Fibroblast of lung (primary cell): ENCODE data around the gene IGF1. TPM values are rescaled to one million over a fixed set of nuclear protein-coding genes. Genes with fewer than 3 reads are reported as not detected.

Experiments used
- DNase-seq, 2 donors: peaks; one replicate each; pipeline versions ENCODE4 v3.0.0 to v3.0.0-alpha.2; 2010; ENCODE audit warnings: low read depth in 2 of 2
- H2AFZ ChIP-seq: 2 replicates; pipeline ENCODE4 v1.5.1; 2012; ENCODE audit warnings: low read length, control low read depth, inconsistent platforms
- H3K27ac ChIP-seq: 2 replicates; pipeline ENCODE4 v1.5.1; 2011; ENCODE audit warnings: low read length, control low read depth; ENCODE audit not compliant: insufficient read depth
- H3K27me3 ChIP-seq: 2 replicates; pipeline ENCODE4 v1.5.1; 2011; ENCODE audit warnings: mild to moderate bottlenecking, low read length; ENCODE audit not compliant: control insufficient read depth, insufficient read depth
- H3K36me3 ChIP-seq: 2 replicates; pipeline ENCODE4 v1.5.1; 2011; ENCODE audit warnings: low read length; ENCODE audit not compliant: control insufficient read depth, insufficient read depth
- H3K4me1 ChIP-seq: 2 replicates; pipeline ENCODE4 v1.5.1; 2011; ENCODE audit warnings: low read length; ENCODE audit not compliant: control insufficient read depth, insufficient read depth; ENCODE audit errors: extremely low read depth
- H3K4me2 ChIP-seq: 2 replicates; pipeline ENCODE4 v1.5.1; 2011; ENCODE audit warnings: low read length, control low read depth; ENCODE audit not compliant: insufficient read depth; ENCODE audit errors: extremely low read depth
- H3K4me3 ChIP-seq, 4 experiments: fragments of 200-600 bp in 1 of 4; sonication (generic) in 1 of 4; replicated peaks in 1 of 4; 2 replicates each; pipeline ENCODE4 v1.5.1; 2011 to 2016; ENCODE audit warnings: low read length in 4 of 4, low read depth in 3 of 4, mild to moderate bottlenecking in 3 of 4, control low read depth in 2 of 4, inconsistent platforms in 1 of 4, mixed read lengths in 1 of 4; ENCODE audit not compliant: insufficient read depth in 1 of 4; ENCODE audit errors: control extremely low read depth in 1 of 4
- H3K79me2 ChIP-seq: 2 replicates; pipeline ENCODE4 v1.5.1; 2012; ENCODE audit warnings: mild to moderate bottlenecking, low read length, inconsistent platforms; ENCODE audit not compliant: control insufficient read depth, insufficient read depth
- H3K9ac ChIP-seq: 2 replicates; pipeline ENCODE4 v1.5.1; 2011; ENCODE audit warnings: mild to moderate bottlenecking, low read length, control low read depth; ENCODE audit not compliant: insufficient read depth
- H3K9me3 ChIP-seq: 2 replicates; pipeline ENCODE4 v1.5.1; 2012; ENCODE audit warnings: low read depth, low read length; ENCODE audit not compliant: control insufficient read depth, insufficient read depth
- H4K20me1 ChIP-seq: 2 replicates; pipeline ENCODE4 v1.5.1; 2011; ENCODE audit warnings: low read length; ENCODE audit not compliant: control insufficient read depth, insufficient read depth; ENCODE audit errors: extremely low read depth
- EZH2 ChIP-seq: IDR thresholded peaks from 2 replicates; pipeline ENCODE4 v1.5.1; 2012; ENCODE audit warnings: low read length, control low read depth, mild to moderate bottlenecking; ENCODE audit errors: missing control alignments
- polyA plus RNA-seq, 2 donors: library from polyadenylated mRNA; depleted of rRNA in 1 of 2; stranded (reverse) in 1 of 2; unstranded in 1 of 2; fragments of >200 nt; gene quantifications; 2 replicates each; pipeline ENCODE4 v1.2.1, GENCODE V29; 2011 to 2012; ENCODE audit warnings: missing spikeins in 1 of 2
- total RNA-seq: library from RNA; depleted of rRNA; stranded (reverse); fragments of >200 nt; gene quantifications from 2 replicates; pipeline ENCODE4 v1.2.1, GENCODE V29; 2014
- TF ChIP-seq, protein P1 (sequence below), 2 donors: IDR thresholded peaks in 1 of 2; conservative IDR thresholded peaks in 1 of 2; 1 replicate in 1 of 2; 2 replicates in 1 of 2; pipeline ENCODE4 v1.5.1; 2011 to 2012; ENCODE audit warnings: low read length in 2 of 2, control low read depth in 1 of 2, inconsistent platforms in 1 of 2, low read depth in 1 of 2, mild to moderate bottlenecking in 1 of 2

Gene IGF1
- total and polyA plus RNA-seq, 2 donors (not counting 1 experiment from before 2014, with no cell fraction given), result 0.05 to 0.83 TPM

GRCh38 chr12:102436867-102437266 is 43.5 kb downstream of the IGF1 start:
- no peaks in the 10 kb centered on the region for H3K9me3 ChIP-seq
- H3K9ac ChIP-seq, result no peak overlapping the region
- no peaks in the 10 kb centered on the region for H3K79me2 ChIP-seq
- H4K20me1 ChIP-seq, result no peaks in the 10 kb centered on the region
- H3K4me1 ChIP-seq, result peaks cover 8% of the 10 kb centered on the region
- H3K36me3 ChIP-seq, result no peaks in the 10 kb centered on the region
- DNase-seq, result no peak
- no peak overlapping the region for H3K4me2 ChIP-seq
- TF ChIP-seq, protein P1, sequence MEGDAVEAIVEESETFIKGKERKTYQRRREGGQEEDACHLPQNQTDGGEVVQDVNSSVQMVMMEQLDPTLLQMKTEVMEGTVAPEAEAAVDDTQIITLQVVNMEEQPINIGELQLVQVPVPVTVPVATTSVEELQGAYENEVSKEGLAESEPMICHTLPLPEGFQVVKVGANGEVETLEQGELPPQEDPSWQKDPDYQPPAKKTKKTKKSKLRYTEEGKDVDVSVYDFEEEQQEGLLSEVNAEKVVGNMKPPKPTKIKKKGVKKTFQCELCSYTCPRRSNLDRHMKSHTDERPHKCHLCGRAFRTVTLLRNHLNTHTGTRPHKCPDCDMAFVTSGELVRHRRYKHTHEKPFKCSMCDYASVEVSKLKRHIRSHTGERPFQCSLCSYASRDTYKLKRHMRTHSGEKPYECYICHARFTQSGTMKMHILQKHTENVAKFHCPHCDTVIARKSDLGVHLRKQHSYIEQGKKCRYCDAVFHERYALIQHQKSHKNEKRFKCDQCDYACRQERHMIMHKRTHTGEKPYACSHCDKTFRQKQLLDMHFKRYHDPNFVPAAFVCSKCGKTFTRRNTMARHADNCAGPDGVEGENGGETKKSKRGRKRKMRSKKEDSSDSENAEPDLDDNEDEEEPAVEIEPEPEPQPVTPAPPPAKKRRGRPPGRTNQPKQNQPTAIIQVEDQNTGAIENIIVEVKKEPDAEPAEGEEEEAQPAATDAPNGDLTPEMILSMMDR (conservative IDR thresholded peaks at IDR 0.05 in 1 of 2, IDR thresholded peaks at IDR 0.05 in 1 of 2; ENCODE audit: low read depth in 1 of 2, low read length in 2 of 2), result no peak
- TF ChIP-seq EZH2, result no peak
- no peaks in the 10 kb centered on the region for H3K27me3 ChIP-seq
- H3K4me3 ChIP-seq, result no peak overlapping the region
- no peak overlapping the region for H2AFZ ChIP-seq
- no peak overlapping the region for H3K27ac ChIP-seq

- H4K20me1 ChIP-seq, result no peaks in the 10 kb centered on the region
- no peaks in the 10 kb centered on the region for H3K79me2 ChIP-seq
- H2AFZ ChIP-seq, result no peak overlapping the region
- no peak for DNase-seq
- no peaks in the 10 kb centered on the region for H3K9me3 ChIP-seq
- no peak overlapping the region for H3K4me3 ChIP-seq
- TF ChIP-seq EZH2, result no peak
- TF ChIP-seq, protein P1 (conservative IDR thresholded peaks at IDR 0.05 in 1 of 2, IDR thresholded peaks at IDR 0.05 in 1 of 2; ENCODE audit: low read depth in 1 of 2, low read length in 2 of 2), result no peak
- no peak overlapping the region for H3K4me2 ChIP-seq
- H3K9ac ChIP-seq, result no peak overlapping the region
- peaks cover 8% of the 10 kb centered on the region for H3K4me1 ChIP-seq
- H3K27me3 ChIP-seq, result no peaks in the 10 kb centered on the region
- no peak overlapping the region for H3K27ac ChIP-seq
- no peaks in the 10 kb centered on the region for H3K36me3 ChIP-seq
Measured at GRCh38 chr12:102435827-102436436, 44.4 kb downstream of the IGF1 start.

DNA sequence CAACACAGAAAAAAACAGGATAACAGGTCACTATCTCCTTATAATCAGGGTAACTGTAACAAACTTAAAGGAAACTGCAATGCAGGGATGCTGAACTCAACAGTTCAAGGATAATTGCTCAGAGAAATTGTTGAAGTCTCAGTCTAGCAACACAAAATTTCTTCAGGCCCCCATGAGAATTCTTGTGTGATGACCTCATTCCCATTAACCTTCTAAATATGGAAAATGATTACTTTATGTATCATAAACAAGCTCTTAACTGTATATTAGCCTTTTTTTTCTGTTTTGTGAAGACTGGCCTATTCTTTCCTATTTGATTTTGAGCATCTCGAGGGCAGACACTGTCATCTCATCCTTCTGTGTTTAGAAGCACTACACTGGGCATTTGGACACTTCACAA is 47.1 kb downstream of the IGF1 start:
- Histone ChIP-seq H3K27me3 (no peaks in the 10 kb centered on the region), H3K79me2 (no peaks in the 10 kb centered on the region), H4K20me1 (no peaks in the 10 kb centered on the region), H3K36me3 (no peaks in the 10 kb centered on the region), H3K9me3 (no peaks in the 10 kb centered on the region), H3K4me1 (peaks cover 8% of the 10 kb centered on the region), H3K4me2 (peak overlapping the region; percentile 74), H3K4me3 (no peak overlapping the region), H3K27ac (peak overlapping the region; percentile 47), H2AFZ (peak overlapping the region; percentile 74), H3K9ac (no peak overlapping the region)
- DNase-seq, result peak; percentile 17 to 62
- TF ChIP-seq EZH2, result no peak
- TF ChIP-seq, protein P1 (conservative IDR thresholded peaks at IDR 0.05 in 1 of 2, IDR thresholded peaks at IDR 0.05 in 1 of 2; ENCODE audit: low read depth in 1 of 2, low read length in 2 of 2), result no peak
